ENCODE measurements around the gene ZDHHC17. TPM values are rescaled to one million over a fixed set of nuclear protein-coding genes. Genes with fewer than 3 reads are reported as not detected.

Gene ZDHHC17
- total and polyA plus RNA-seq, 2 donors from 2014 or later, result 7.7 to 39.5 TPM

DNA sequence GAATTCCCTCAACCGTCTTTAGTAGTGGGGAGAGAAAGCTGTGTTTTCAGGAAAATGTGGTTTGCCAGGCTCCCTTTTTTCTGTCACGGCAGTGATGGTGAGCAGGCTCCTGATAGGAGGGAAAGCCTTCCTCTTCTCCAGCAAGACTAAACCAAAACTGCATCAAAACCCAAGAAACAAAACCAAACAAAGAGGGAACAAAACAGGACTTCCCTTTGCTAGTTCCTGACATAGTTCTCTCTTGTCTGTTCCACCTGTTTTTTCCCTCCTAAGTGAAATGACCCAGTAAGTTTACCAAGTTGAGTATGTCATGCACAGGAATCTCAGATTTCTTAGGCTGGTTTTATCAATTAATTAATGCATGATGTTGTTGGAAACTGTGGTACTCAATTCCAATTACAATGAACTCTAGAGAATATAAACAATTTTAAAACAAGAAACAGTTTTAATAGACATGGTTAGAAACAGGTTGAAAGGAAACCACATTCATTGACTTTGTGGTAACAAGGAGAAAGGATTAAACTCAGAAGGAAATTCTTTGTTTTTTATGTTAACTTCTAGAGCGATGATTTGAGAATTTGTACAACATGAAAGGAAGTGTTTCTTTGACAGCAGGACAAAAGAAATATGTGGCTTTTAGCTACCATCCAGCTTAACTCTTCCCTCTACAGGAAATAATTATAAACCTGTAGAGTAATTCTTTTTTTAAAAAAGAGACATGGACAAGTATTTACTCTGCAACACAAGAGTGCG is 137.9 kb downstream of the ZDHHC17 start:
- Histone ChIP-seq H3K9me3 (ENCODE audit: control insufficient read depth in 2 of 3, insufficient read depth in 1 of 3, low read length in 3 of 3) (no peaks in the 10 kb centered on the region), H3K36me3 (ENCODE audit: control insufficient read depth in 2 of 3, insufficient read depth in 3 of 3, low read length in 3 of 3) (no peaks in the 10 kb centered on the region), H3K4me1 (ENCODE audit: control insufficient read depth in 2 of 3, insufficient read depth in 2 of 3, low read depth in 1 of 3, low read length in 3 of 3) (no peaks in the 10 kb centered on the region), H3K27ac (ENCODE audit: low read depth in 2 of 2, low read length in 2 of 2) (no peak overlapping the region), H3K9ac (ENCODE audit: low read length in 3 of 3) (no peak overlapping the region), H3K27me3 (ENCODE audit: control insufficient read depth, insufficient read depth, low read length) (no peaks in the 10 kb centered on the region), H3K4me3 (ENCODE audit: low read length in 3 of 3) (no peak overlapping the region)
- intact Hi-C loops (cut with DNase I), result no loop called here
- FAIRE-seq, result no peak
- TF ChIP-seq, protein P1, sequence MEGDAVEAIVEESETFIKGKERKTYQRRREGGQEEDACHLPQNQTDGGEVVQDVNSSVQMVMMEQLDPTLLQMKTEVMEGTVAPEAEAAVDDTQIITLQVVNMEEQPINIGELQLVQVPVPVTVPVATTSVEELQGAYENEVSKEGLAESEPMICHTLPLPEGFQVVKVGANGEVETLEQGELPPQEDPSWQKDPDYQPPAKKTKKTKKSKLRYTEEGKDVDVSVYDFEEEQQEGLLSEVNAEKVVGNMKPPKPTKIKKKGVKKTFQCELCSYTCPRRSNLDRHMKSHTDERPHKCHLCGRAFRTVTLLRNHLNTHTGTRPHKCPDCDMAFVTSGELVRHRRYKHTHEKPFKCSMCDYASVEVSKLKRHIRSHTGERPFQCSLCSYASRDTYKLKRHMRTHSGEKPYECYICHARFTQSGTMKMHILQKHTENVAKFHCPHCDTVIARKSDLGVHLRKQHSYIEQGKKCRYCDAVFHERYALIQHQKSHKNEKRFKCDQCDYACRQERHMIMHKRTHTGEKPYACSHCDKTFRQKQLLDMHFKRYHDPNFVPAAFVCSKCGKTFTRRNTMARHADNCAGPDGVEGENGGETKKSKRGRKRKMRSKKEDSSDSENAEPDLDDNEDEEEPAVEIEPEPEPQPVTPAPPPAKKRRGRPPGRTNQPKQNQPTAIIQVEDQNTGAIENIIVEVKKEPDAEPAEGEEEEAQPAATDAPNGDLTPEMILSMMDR (IDR thresholded peaks at IDR 0.05; ENCODE audit: borderline replicate concordance, extremely low read depth, insufficient read depth), result no peak
- DNase-seq, result no peak

Other genes starting within 250 kb of the ZDHHC17 start
- 69.7 TPM for gene OSBPL8, start 204.3 kb upstream of the ZDHHC17 start, total RNA-seq
- gene OSBPL8, start 204.3 kb upstream of the ZDHHC17 start, polyA plus RNA-seq (ENCODE audit: insufficient read depth, low read depth, low replicate concordance), result 11.5 TPM
- gene CSRP2, start 114.9 kb downstream of the ZDHHC17 start, total RNA-seq, result 40.8 TPM
- gene CSRP2, start 114.9 kb downstream of the ZDHHC17 start, polyA plus RNA-seq (ENCODE audit: insufficient read depth, low read depth, low replicate concordance), result 189 TPM